Neural cell (in vitro differentiated cells): ENCODE results near the gene SH3RF3. TPM values are rescaled to one million over a fixed set of nuclear protein-coding genes. Genes with fewer than 3 reads are reported as not detected.

Experiments
- H2AFZ ChIP-seq: fragments of 200-600, 300-800 bp; sonication (generic), shearing (Covaris generic); 2 replicates; pipeline ENCODE4 v1.6.0; 2014; ENCODE audit warnings: low read depth, mild to moderate bottlenecking, antibody characterized with exemption, low read length, moderate library complexity
- H3F3A ChIP-seq: fragments of 200-600 bp; shearing (Covaris generic); 2 replicates; pipeline ENCODE4 v1.6.1; 2016; ENCODE audit warnings: mild to moderate bottlenecking, moderate library complexity, mixed read lengths, antibody characterized with exemption, low read length; ENCODE audit not compliant: insufficient read depth, poor library complexity, severe bottlenecking
- H3K27ac ChIP-seq: fragments of 200-600, 300-800 bp; sonication (generic), shearing (Covaris generic); 2 replicates; pipeline ENCODE4 v1.5.1; 2014; ENCODE audit warnings: mild to moderate bottlenecking, low read length, moderate library complexity
- H3K27me3 ChIP-seq: fragments of 300-800, 200-600 bp; sonication (generic), shearing (Covaris generic); 2 replicates; pipeline ENCODE4 v1.6.0; 2014; ENCODE audit warnings: mild to moderate bottlenecking, low read depth, low read length, moderate library complexity; ENCODE audit not compliant: insufficient read depth
- H3K36me3 ChIP-seq: fragments of 300-800, 200-600 bp; sonication (generic), shearing (Covaris generic); 2 replicates; pipeline ENCODE4 v1.5.1; 2014; ENCODE audit warnings: mild to moderate bottlenecking, antibody characterized with exemption, low read length, moderate library complexity; ENCODE audit not compliant: insufficient read depth
- H3K4me2 ChIP-seq: fragments of 300-800, 200-600 bp; sonication (generic), shearing (Covaris generic); 2 replicates; pipeline ENCODE4 v1.6.0; 2014; ENCODE audit warnings: mild to moderate bottlenecking, low read length
- H3K4me3 ChIP-seq: fragments of 300-800, 200-600 bp; sonication (generic), shearing (Covaris generic); 2 replicates; pipeline ENCODE4 v1.5.1; 2014; ENCODE audit warnings: mild to moderate bottlenecking, low read length, moderate library complexity
- H3K79me2 ChIP-seq: fragments of 200-600 bp; shearing (Covaris generic); replicated peaks from 2 replicates; pipeline ENCODE4 v1.6.0; 2014; ENCODE audit warnings: mild to moderate bottlenecking, low read length, moderate library complexity; ENCODE audit not compliant: insufficient read depth
- H3K9ac ChIP-seq: fragments of 300-800, 200-600 bp; sonication (generic), shearing (Covaris generic); 2 replicates; pipeline ENCODE4 v1.6.1; 2016; ENCODE audit warnings: mild to moderate bottlenecking, low read length, mixed read lengths
- H3K9me2 ChIP-seq: fragments of 200-600 bp; shearing (Covaris generic); 2 replicates; pipeline ENCODE4 v1.6.1; 2016; ENCODE audit warnings: mild to moderate bottlenecking, low read length, mixed read lengths; ENCODE audit not compliant: insufficient read depth
- H3K9me3 ChIP-seq: fragments of 200-600, 300-800 bp; sonication (generic), shearing (Covaris generic); 2 replicates; pipeline ENCODE4 v1.6.1; 2016; ENCODE audit warnings: mild to moderate bottlenecking, mixed run types, low read length, moderate library complexity, mixed read lengths
- H4K20me1 ChIP-seq: fragments of 200-600 bp; shearing (Covaris generic); 2 replicates; pipeline ENCODE4 v1.6.1; 2016; ENCODE audit warnings: mild to moderate bottlenecking, mixed run types; ENCODE audit not compliant: insufficient read depth
- EP300 ChIP-seq: fragments of 450-650 bp; conservative IDR thresholded peaks from 2 replicates; pipeline ENCODE4 v1.6.1; 2014; ENCODE audit warnings: antibody characterized with exemption, mild to moderate bottlenecking, moderate library complexity; ENCODE audit not compliant: poor library complexity, severe bottlenecking
- EZH2 ChIP-seq: fragments of 200-600, 300-800 bp; shearing (Covaris generic), sonication (generic); IDR thresholded peaks from 2 replicates; pipeline ENCODE4 v1.6.1; 2014; ENCODE audit warnings: antibody characterized with exemption, low read length, borderline replicate concordance, mild to moderate bottlenecking; ENCODE audit not compliant: insufficient read depth, poor library complexity, severe bottlenecking
- MXI1 ChIP-seq: fragments of 450-650 bp; conservative IDR thresholded peaks from 2 replicates; pipeline ENCODE4 v1.6.1; 2014; ENCODE audit warnings: antibody characterized with exemption, mild to moderate bottlenecking; ENCODE audit not compliant: poor library complexity, severe bottlenecking
- POLR2AphosphoS5 ChIP-seq: IDR thresholded peaks from 2 replicates; pipeline ENCODE4 v1.6.1; 2012
- RAD21 ChIP-seq: fragments of 450-650 bp; conservative IDR thresholded peaks from 2 replicates; pipeline ENCODE4 v1.6.1; 2014; ENCODE audit warnings: antibody characterized with exemption, mild to moderate bottlenecking, moderate library complexity
- SMC3 ChIP-seq: fragments of 450-650 bp; conservative IDR thresholded peaks from 2 replicates; pipeline ENCODE4 v1.6.1; 2014; ENCODE audit warnings: antibody characterized with exemption, mild to moderate bottlenecking, moderate library complexity; ENCODE audit not compliant: poor library complexity
- TAF1 ChIP-seq: IDR thresholded peaks from 2 replicates; pipeline ENCODE4 v1.6.1; 2012; ENCODE audit warnings: low read depth
- polyA plus RNA-seq: library from polyadenylated mRNA; depleted of rRNA; stranded (reverse); fragments of >200 nt; gene quantifications from 2 replicates; pipeline ENCODE4 v1.2.3, GENCODE V29; 2014
- TF ChIP-seq, protein P1 (sequence below): IDR thresholded peaks from 2 replicates; pipeline ENCODE4 v1.6.1; 2012; ENCODE audit warnings: borderline replicate concordance
- TF ChIP-seq, protein P2 (sequence below): fragments of 450-650 bp; IDR thresholded peaks from 2 replicates; pipeline ENCODE4 v1.5.1; 2014; ENCODE audit warnings: antibody characterized with exemption, mild to moderate bottlenecking, moderate library complexity; ENCODE audit not compliant: poor library complexity, severe bottlenecking

SH3RF3 gene
- polyA plus RNA-seq, 1 donor from 2014 or later: 0.53 TPM

DNA sequence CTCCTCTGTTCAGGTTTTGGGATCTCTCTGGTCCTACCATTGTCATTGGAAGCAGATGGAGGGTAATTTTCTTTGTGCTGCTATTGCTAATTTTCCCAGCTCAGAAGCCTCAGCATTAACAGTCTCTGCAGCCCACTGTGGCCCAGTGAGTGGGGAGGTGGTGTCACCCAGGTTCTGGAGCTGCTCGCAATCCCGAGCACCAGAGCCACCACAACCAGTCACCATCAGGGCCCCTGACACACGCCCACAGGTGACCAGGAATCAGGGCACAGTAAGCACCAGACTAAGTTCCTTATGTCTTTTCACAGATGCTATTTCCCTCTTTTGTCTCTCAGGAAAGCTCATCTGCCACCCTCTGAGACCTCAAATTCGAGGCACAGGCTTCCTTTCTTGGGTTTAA, 396.8 kb downstream of the SH3RF3 start:
- no peaks in the 10 kb centered on the region for H3F3A ChIP-seq
- H3K27me3 ChIP-seq: no peaks in the 10 kb centered on the region
- TF ChIP-seq, protein P1, sequence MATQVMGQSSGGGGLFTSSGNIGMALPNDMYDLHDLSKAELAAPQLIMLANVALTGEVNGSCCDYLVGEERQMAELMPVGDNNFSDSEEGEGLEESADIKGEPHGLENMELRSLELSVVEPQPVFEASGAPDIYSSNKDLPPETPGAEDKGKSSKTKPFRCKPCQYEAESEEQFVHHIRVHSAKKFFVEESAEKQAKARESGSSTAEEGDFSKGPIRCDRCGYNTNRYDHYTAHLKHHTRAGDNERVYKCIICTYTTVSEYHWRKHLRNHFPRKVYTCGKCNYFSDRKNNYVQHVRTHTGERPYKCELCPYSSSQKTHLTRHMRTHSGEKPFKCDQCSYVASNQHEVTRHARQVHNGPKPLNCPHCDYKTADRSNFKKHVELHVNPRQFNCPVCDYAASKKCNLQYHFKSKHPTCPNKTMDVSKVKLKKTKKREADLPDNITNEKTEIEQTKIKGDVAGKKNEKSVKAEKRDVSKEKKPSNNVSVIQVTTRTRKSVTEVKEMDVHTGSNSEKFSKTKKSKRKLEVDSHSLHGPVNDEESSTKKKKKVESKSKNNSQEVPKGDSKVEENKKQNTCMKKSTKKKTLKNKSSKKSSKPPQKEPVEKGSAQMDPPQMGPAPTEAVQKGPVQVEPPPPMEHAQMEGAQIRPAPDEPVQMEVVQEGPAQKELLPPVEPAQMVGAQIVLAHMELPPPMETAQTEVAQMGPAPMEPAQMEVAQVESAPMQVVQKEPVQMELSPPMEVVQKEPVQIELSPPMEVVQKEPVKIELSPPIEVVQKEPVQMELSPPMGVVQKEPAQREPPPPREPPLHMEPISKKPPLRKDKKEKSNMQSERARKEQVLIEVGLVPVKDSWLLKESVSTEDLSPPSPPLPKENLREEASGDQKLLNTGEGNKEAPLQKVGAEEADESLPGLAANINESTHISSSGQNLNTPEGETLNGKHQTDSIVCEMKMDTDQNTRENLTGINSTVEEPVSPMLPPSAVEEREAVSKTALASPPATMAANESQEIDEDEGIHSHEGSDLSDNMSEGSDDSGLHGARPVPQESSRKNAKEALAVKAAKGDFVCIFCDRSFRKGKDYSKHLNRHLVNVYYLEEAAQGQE: no peak
- TF ChIP-seq RAD21: no peak
- TF ChIP-seq POLR2AphosphoS5: no peak
- TF ChIP-seq, protein P2, sequence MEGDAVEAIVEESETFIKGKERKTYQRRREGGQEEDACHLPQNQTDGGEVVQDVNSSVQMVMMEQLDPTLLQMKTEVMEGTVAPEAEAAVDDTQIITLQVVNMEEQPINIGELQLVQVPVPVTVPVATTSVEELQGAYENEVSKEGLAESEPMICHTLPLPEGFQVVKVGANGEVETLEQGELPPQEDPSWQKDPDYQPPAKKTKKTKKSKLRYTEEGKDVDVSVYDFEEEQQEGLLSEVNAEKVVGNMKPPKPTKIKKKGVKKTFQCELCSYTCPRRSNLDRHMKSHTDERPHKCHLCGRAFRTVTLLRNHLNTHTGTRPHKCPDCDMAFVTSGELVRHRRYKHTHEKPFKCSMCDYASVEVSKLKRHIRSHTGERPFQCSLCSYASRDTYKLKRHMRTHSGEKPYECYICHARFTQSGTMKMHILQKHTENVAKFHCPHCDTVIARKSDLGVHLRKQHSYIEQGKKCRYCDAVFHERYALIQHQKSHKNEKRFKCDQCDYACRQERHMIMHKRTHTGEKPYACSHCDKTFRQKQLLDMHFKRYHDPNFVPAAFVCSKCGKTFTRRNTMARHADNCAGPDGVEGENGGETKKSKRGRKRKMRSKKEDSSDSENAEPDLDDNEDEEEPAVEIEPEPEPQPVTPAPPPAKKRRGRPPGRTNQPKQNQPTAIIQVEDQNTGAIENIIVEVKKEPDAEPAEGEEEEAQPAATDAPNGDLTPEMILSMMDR: no peak
- no peak for TF ChIP-seq EZH2
- no peak for TF ChIP-seq SMC3
- TF ChIP-seq EP300: no peak
- no peak for TF ChIP-seq TAF1
- TF ChIP-seq MXI1: no peak
- no peaks in the 10 kb centered on the region for H3K36me3 ChIP-seq
- H3K79me2 ChIP-seq: no peaks in the 10 kb centered on the region
- H3K4me2 ChIP-seq: no peak overlapping the region
- H3K9me3 ChIP-seq: no peaks in the 10 kb centered on the region
- H3K9me2 ChIP-seq: no peaks in the 10 kb centered on the region
- no peaks in the 10 kb centered on the region for H4K20me1 ChIP-seq
- no peak overlapping the region for H2AFZ ChIP-seq
- H3K4me3 ChIP-seq: no peak overlapping the region
- no peak overlapping the region for H3K27ac ChIP-seq
- no peak overlapping the region for H3K9ac ChIP-seq

GRCh38 chr2:109526442-109526970, 397.5 kb downstream of the SH3RF3 start:
- no peaks in the 10 kb centered on the region for H3K9me3 ChIP-seq

More at GRCh38 chr2:109526442-109526970, 397.5 kb downstream of the SH3RF3 start:
- H3K36me3 ChIP-seq: no peaks in the 10 kb centered on the region
- no peak overlapping the region for H3K4me2 ChIP-seq
- no peaks in the 10 kb centered on the region for H3F3A ChIP-seq
- no peaks in the 10 kb centered on the region for H3K79me2 ChIP-seq
- H3K9me2 ChIP-seq: no peaks in the 10 kb centered on the region
- no peaks in the 10 kb centered on the region for H4K20me1 ChIP-seq
- H3K4me3 ChIP-seq: no peak overlapping the region
- no peak overlapping the region for H3K27ac ChIP-seq
- no peak overlapping the region for H2AFZ ChIP-seq
- TF ChIP-seq SMC3: no peak
- TF ChIP-seq, protein P1: no peak
- TF ChIP-seq EZH2: no peak
- no peak for TF ChIP-seq POLR2AphosphoS5
- no peak for TF ChIP-seq EP300
- TF ChIP-seq TAF1: no peak
- TF ChIP-seq MXI1: no peak
- TF ChIP-seq, protein P2: no peak
- TF ChIP-seq RAD21: no peak
- no peak overlapping the region for H3K9ac ChIP-seq
- H3K27me3 ChIP-seq: no peaks in the 10 kb centered on the region
